GM12878 (cell line): ENCODE data around the gene IL32. TPM values are rescaled to one million over a fixed set of nuclear protein-coding genes. Genes with fewer than 3 reads are reported as not detected.
A peak's percentile ranks its signal among the peaks of the same experiment; 100 is the strongest.

Source experiments
- ATAC-seq: fragments of 200-7000 bp; cut with Tn5 transposase; 3 replicates; pipeline ENCODE4 v1.9.1; 2020; ENCODE audit warnings: mild to moderate bottlenecking, moderate library complexity
- BruUV-seq: library from RNA; stranded (reverse); fragments of 400-500 nt; replicated peaks from 2 replicates; lab custom pipeline; 2021; lab: Mats Ljungman, UMichigan
- CTCF ChIA-PET: fragments of 300-600 bp; sonication (Branson Sonifier 250); formaldehyde crosslinking; extraction: SDS; loops from one replicate; lab custom pipeline; 2021; ENCODE audit warnings: inconsistent platforms; lab: Yijun Ruan, JAX
- POLR2A ChIA-PET: fragments of 350-600 bp; formaldehyde crosslinking; extraction: SDS; loops from one replicate; lab custom pipeline; 2021; ENCODE audit warnings: inconsistent platforms; lab: Charles Lee
- RAD21 ChIA-PET: fragments of 300-600 bp; sonication (Branson Sonifier 250); formaldehyde crosslinking; loops from one replicate; lab custom pipeline; 2023; ENCODE audit warnings: antibody characterized with exemption; ENCODE audit not compliant: unreplicated experiment; lab: Charles Lee
- SMC1A ChIA-PET: fragments of 300-600 bp; sonication (Branson Sonifier 250); formaldehyde crosslinking; loops from one replicate; lab custom pipeline; 2023; ENCODE audit not compliant: unreplicated experiment, uncharacterized antibody; lab: Charles Lee
- DNase-seq: peaks from one replicate; pipeline ENCODE4 v3.0.0-alpha.2; 2011; ENCODE audit warnings: low read depth, low spot score
- FAIRE-seq: peaks from 3 replicates; lab custom pipeline; 2011; peaks lifted over from hg19 to GRCh38; lab: Jason Lieb, UNC
- H2AFZ ChIP-seq: 2 replicates; pipeline ENCODE4 v1.6.0; 2011; ENCODE audit warnings: low read depth, low read length, control low read depth; ENCODE audit not compliant: control insufficient read depth
- H3K27ac ChIP-seq: 2 replicates; pipeline ENCODE4 v1.5.1; 2011; ENCODE audit warnings: control low read depth; ENCODE audit not compliant: control insufficient read depth, insufficient read depth
- H3K27me3 ChIP-seq, 2 experiments: replicated peaks in 1 of 2; 2 replicates each; pipeline versions ENCODE4 v1.6.0 to v1.6.1; 2011; ENCODE audit warnings: low read length in 1 of 2; ENCODE audit not compliant: control insufficient read depth in 2 of 2, insufficient read depth in 2 of 2
- H3K36me3 ChIP-seq, 2 experiments: 2 replicates each; pipeline ENCODE4 v1.5.1; 2011; ENCODE audit warnings: low read length in 1 of 2; ENCODE audit not compliant: control insufficient read depth in 2 of 2, insufficient read depth in 2 of 2
- H3K4me1 ChIP-seq: 2 replicates; pipeline ENCODE4 v1.6.1; 2011; ENCODE audit warnings: mild to moderate bottlenecking, low read length, moderate library complexity, mixed read lengths; ENCODE audit not compliant: control insufficient read depth, insufficient read depth
- H3K4me2 ChIP-seq: 2 replicates; pipeline ENCODE4 v1.6.0; 2011; ENCODE audit warnings: control low read depth; ENCODE audit not compliant: control insufficient read depth, insufficient read depth
- H3K4me3 ChIP-seq: fragments of 200-600 bp; sonication (generic); 2 replicates; pipeline ENCODE4 v1.5.1; 2016
- H3K79me2 ChIP-seq: 2 replicates; pipeline ENCODE4 v1.6.0; 2011; ENCODE audit warnings: low read length; ENCODE audit not compliant: control insufficient read depth, insufficient read depth
- H3K9ac ChIP-seq: 2 replicates; pipeline ENCODE4 v1.8.0; 2011; ENCODE audit warnings: low read length, control low read depth, mixed read lengths; ENCODE audit not compliant: control insufficient read depth, insufficient read depth
- H3K9me3 ChIP-seq: replicated peaks from 3 replicates; pipeline ENCODE4 v1.5.1; 2011; ENCODE audit warnings: mild to moderate bottlenecking, low read length; ENCODE audit not compliant: control insufficient read depth, insufficient read depth
- H4K20me1 ChIP-seq: 2 replicates; pipeline ENCODE4 v1.6.0; 2011; ENCODE audit not compliant: control insufficient read depth, insufficient read depth
- ATF7 ChIP-seq: fragments of 450-650 bp; IDR thresholded peaks from 2 replicates; pipeline ENCODE4 v1.6.1; 2016; ENCODE audit warnings: low read depth, mild to moderate bottlenecking
- BMI1 ChIP-seq: fragments of 450-650 bp; IDR thresholded peaks from 2 replicates; pipeline ENCODE4 v1.6.1; 2016; ENCODE audit warnings: mild to moderate bottlenecking, moderate library complexity, borderline replicate concordance
- EGR1 ChIP-seq, 2 experiments: IDR thresholded peaks; 1 replicate in 1 of 2; 2 replicates in 1 of 2; pipeline ENCODE4 v1.6.1; 2011 to 2012; ENCODE audit warnings: low read depth in 2 of 2, low read length in 2 of 2, borderline replicate concordance in 1 of 2, mild to moderate bottlenecking in 1 of 2, moderate library complexity in 1 of 2
- ESRRA ChIP-seq: IDR thresholded peaks from 2 replicates; pipeline ENCODE4 v1.6.1; 2012; ENCODE audit warnings: mild to moderate bottlenecking, low read length, improper control_type of control experiment
- FOS ChIP-seq: IDR thresholded peaks from 3 replicates; pipeline ENCODE4 v1.6.1; 2011; ENCODE audit warnings: borderline replicate concordance; ENCODE audit not compliant: insufficient read length; ENCODE audit errors: extremely low read depth
- IRF5 ChIP-seq: fragments of 450-650 bp; IDR thresholded peaks from 2 replicates; pipeline ENCODE4 v1.6.1; 2017; ENCODE audit warnings: borderline replicate concordance
- LARP7 ChIP-seq: fragments of 450-650 bp; IDR thresholded peaks from 2 replicates; pipeline ENCODE4 v1.6.1; 2017; ENCODE audit warnings: mild to moderate bottlenecking
- MAX ChIP-seq: IDR thresholded peaks from 2 replicates; pipeline ENCODE4 v1.6.1; 2012; ENCODE audit warnings: low read depth, low read length, improper control_type of control experiment
- MEF2B ChIP-seq: fragments of 450-650 bp; IDR thresholded peaks from 2 replicates; pipeline ENCODE4 v1.6.1; 2018; ENCODE audit warnings: mild to moderate bottlenecking, moderate library complexity; ENCODE audit not compliant: partially characterized antibody, poor library complexity, severe bottlenecking
- NFYB ChIP-seq: IDR thresholded peaks from 2 replicates; pipeline ENCODE4 v1.6.1; 2011; ENCODE audit warnings: low read depth, mild to moderate bottlenecking, low read length, improper control_type of control experiment, moderate library complexity; ENCODE audit not compliant: insufficient read depth
- RCOR1 ChIP-seq: conservative IDR thresholded peaks from 2 replicates; pipeline ENCODE4 v1.6.1; 2012; ENCODE audit warnings: low read depth, low read length, improper control_type of control experiment
- RELA ChIP-seq: fragments of 450-650 bp; IDR thresholded peaks from 2 replicates; pipeline ENCODE4 v1.8.0; 2014; ENCODE audit warnings: borderline replicate concordance; ENCODE audit not compliant: partially characterized antibody
- RUNX3 ChIP-seq: IDR thresholded peaks from 2 replicates; pipeline ENCODE4 v1.6.1; 2012; ENCODE audit warnings: low read length, inconsistent platforms
- SP1 ChIP-seq: IDR thresholded peaks from one replicate; pipeline ENCODE4 v1.6.1; 2011; ENCODE audit warnings: low read depth, low read length
- TAF1 ChIP-seq: IDR thresholded peaks from 2 replicates; pipeline ENCODE4 v1.6.1; 2011; ENCODE audit warnings: mild to moderate bottlenecking, low read depth, low read length, borderline replicate concordance
- ZNF622 ChIP-seq: fragments of 450-650 bp; IDR thresholded peaks from 2 replicates; pipeline ENCODE4 v1.6.1; 2017; ENCODE audit warnings: mild to moderate bottlenecking, inconsistent platforms
- WGBS: methylation state at CpG from one replicate; pipeline ENCODE4 v1.1.6; 2016; ENCODE audit warnings: low lambda C conversion rate; ENCODE audit not compliant: insufficient replicate concordance, insufficient coverage; ENCODE audit errors: missing lambda C conversion rate; 5-methylcytosine and 5-hydroxymethylcytosine counted together
- in situ Hi-C: fragments of 300-500 bp; cut with MboI; formaldehyde crosslinking; loops from 9 replicates; pipeline ENCODE4 v1.14.3; 2018; ENCODE audit warnings: mixed read lengths
- intact Hi-C: fragments of 100-400 bp; cut with micrococcal nuclease; formaldehyde crosslinking; loops from one replicate; pipeline ENCODE4 v1.14.2; 2022; ENCODE audit not compliant: unreplicated experiment
- polyA plus RNA-seq, 11 experiments: library from polyadenylated mRNA; depleted of rRNA in 4 of 11; unstranded in 6 of 11; stranded (reverse) in 5 of 11; fragments of >200 nt; fragmentation: Nextera tagmentation in 4 of 11; fragmentation: Illumina TruSeq in 1 of 11; extraction: Ambion mirVana in 4 of 11; extraction: Trizol in 1 of 11; gene quantifications; 1 replicate in 1 of 11; 2 replicates in 10 of 11; pipeline versions ENCODE4 v1.2.1 to v1.2.3, GENCODE V29; 2011 to 2016; ENCODE audit warnings: inconsistent platforms in 2 of 11, missing spikeins in 2 of 11, low read depth in 1 of 11
- total RNA-seq, 4 experiments: library from RNA; depleted of rRNA in 3 of 4; stranded (reverse); fragments of >200 nt in 3 of 4; fragmentation: Illumina TruSeq in 1 of 4; extraction: Trizol in 1 of 4; gene quantifications; 2 replicates each; pipeline versions ENCODE4 v1.2.1 to v1.2.3, GENCODE V29; 2013 to 2021

Gene IL32
- total and polyA plus RNA-seq, 10 of the 15 experiments (the other 5 are each of a cell fraction or from before 2014, with no cell fraction given): 27.0 to 122 (median 55.8) TPM

GRCh38 chr16:3023415-3023668 lies 42.1 kb upstream of the IL32 start:
- ChIA-PET RAD21 (interaction anchor here (1.2 to 4.4 kb wide), 3 partner anchors 8 to 19 kb away, joined by 4 to 34 read pairs (median 7); no protein-coding TSS in a partner anchor), POLR2A (interaction anchor here (0.5 to 2.4 kb wide), 6 partner anchors 17 to 550 kb away, joined by 3 to 7 read pairs (median 4); partner anchors contain the start of gene ZNF213), CTCF (interaction anchor here (0.9 to 18.2 kb wide), 8 partner anchors 9 to 184 kb away, joined by 3 to 421 read pairs (median 6); no protein-coding TSS in a partner anchor), SMC1A (interaction anchor here (0.9 to 10.1 kb wide), 3 partner anchors 8 to 106 kb away, joined by 4 to 91 read pairs (median 6); no protein-coding TSS in a partner anchor)
- Histone ChIP-seq H3K4me3 (peak overlapping the region; percentile 87), H2AFZ (peak overlapping the region; percentile 94; the same call in 1 of the 2 replicates), H3K79me2 (no peaks in the 10 kb centered on the region), H3K4me2 (peak overlapping the region; percentile 83), H3K36me3 (peaks cover 4 to 7% of the 10 kb centered on the region in 2 experiments; a peak in 3 of 4 replicates), H3K9me3 (no peaks in the 10 kb centered on the region), H4K20me1 (no peaks in the 10 kb centered on the region), H3K4me1 (peaks cover 25% of the 10 kb centered on the region), H3K27ac (no peak overlapping the region), H3K27me3 (no peaks in the 10 kb centered on the region), H3K9ac (peak overlapping the region; percentile 81; the same call in 1 of the 2 replicates)
- TF ChIP-seq ESRRA: no peak
- no peak for TF ChIP-seq MAX
- TF ChIP-seq RCOR1: no peak
- TF ChIP-seq EGR1 (IDR thresholded peaks at IDR 0.05; ENCODE audit: borderline replicate concordance in 1 of 2, low read depth in 2 of 2, low read length in 2 of 2): no peak
- no peak for TF ChIP-seq LARP7
- TF ChIP-seq SP1: no peak
- TF ChIP-seq FOS: no peak
- no peak for TF ChIP-seq BMI1
- peak; percentile 7 for TF ChIP-seq MEF2B
- no peak for TF ChIP-seq TAF1
- TF ChIP-seq ZNF622: no peak
- TF ChIP-seq RELA: no peak
- no peak for TF ChIP-seq RUNX3
- TF ChIP-seq ATF7: no peak
- peak; percentile 48; the same call in 1 of the 2 replicates for TF ChIP-seq NFYB
- no peak for TF ChIP-seq IRF5
- no TSS peak for BruUV-seq
- ATAC-seq (no peak), FAIRE-seq (no peak), DNase-seq (no peak)
- in situ Hi-C loops (no loop called here), intact Hi-C loops (no loop called here)
- WGBS: 6% methylated on average over 6 of the region's 6 CpGs
